ENCODE results near the gene EIPR1.
A peak's percentile ranks its signal among the peaks of the same experiment; 100 is the strongest.

The EIPR1 gene

GRCh38 chr2:3423492-3424170, 46.0 kb upstream of the EIPR1 start:
- H3K36me3 ChIP-seq (ENCODE audit: low read depth): peaks cover 30% of the 10 kb centered on the region
- H3K27ac ChIP-seq (ENCODE audit: poor library complexity, severe bottlenecking): no peak overlapping the region
- H3K9me3 ChIP-seq (ENCODE audit: severe bottlenecking): no peaks in the 10 kb centered on the region
- H3K4me1 ChIP-seq (ENCODE audit: insufficient read depth, poor library complexity, severe bottlenecking): no peaks in the 10 kb centered on the region
- H3K27me3 ChIP-seq (ENCODE audit: insufficient read depth, poor library complexity, severe bottlenecking): no peaks in the 10 kb centered on the region
- no peak for DNase-seq (ENCODE audit: low spot score)
- ATAC-seq (ENCODE audit: low read depth): peak; percentile 61
- H3K4me3 ChIP-seq (ENCODE audit: severe bottlenecking): no peak overlapping the region
- TF ChIP-seq, protein P1, sequence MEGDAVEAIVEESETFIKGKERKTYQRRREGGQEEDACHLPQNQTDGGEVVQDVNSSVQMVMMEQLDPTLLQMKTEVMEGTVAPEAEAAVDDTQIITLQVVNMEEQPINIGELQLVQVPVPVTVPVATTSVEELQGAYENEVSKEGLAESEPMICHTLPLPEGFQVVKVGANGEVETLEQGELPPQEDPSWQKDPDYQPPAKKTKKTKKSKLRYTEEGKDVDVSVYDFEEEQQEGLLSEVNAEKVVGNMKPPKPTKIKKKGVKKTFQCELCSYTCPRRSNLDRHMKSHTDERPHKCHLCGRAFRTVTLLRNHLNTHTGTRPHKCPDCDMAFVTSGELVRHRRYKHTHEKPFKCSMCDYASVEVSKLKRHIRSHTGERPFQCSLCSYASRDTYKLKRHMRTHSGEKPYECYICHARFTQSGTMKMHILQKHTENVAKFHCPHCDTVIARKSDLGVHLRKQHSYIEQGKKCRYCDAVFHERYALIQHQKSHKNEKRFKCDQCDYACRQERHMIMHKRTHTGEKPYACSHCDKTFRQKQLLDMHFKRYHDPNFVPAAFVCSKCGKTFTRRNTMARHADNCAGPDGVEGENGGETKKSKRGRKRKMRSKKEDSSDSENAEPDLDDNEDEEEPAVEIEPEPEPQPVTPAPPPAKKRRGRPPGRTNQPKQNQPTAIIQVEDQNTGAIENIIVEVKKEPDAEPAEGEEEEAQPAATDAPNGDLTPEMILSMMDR (IDR thresholded peaks at IDR 0.05; ENCODE audit: poor library complexity, severe bottlenecking): peak; percentile 96

GRCh38 chr2:3422161-3422779, 44.7 kb upstream of the EIPR1 start:
- no peak for ATAC-seq (ENCODE audit: low read depth)
- Histone ChIP-seq H3K27me3 (ENCODE audit: insufficient read depth, poor library complexity, severe bottlenecking) (no peaks in the 10 kb centered on the region), H3K4me1 (ENCODE audit: insufficient read depth, poor library complexity, severe bottlenecking) (no peaks in the 10 kb centered on the region), H3K36me3 (ENCODE audit: low read depth) (peaks cover 30% of the 10 kb centered on the region), H3K4me3 (ENCODE audit: severe bottlenecking) (no peak overlapping the region), H3K27ac (ENCODE audit: poor library complexity, severe bottlenecking) (no peak overlapping the region), H3K9me3 (ENCODE audit: severe bottlenecking) (no peaks in the 10 kb centered on the region)
- no peak for DNase-seq (ENCODE audit: low spot score)
- TF ChIP-seq, protein P1 (IDR thresholded peaks at IDR 0.05; ENCODE audit: poor library complexity, severe bottlenecking): no peak

DNA sequence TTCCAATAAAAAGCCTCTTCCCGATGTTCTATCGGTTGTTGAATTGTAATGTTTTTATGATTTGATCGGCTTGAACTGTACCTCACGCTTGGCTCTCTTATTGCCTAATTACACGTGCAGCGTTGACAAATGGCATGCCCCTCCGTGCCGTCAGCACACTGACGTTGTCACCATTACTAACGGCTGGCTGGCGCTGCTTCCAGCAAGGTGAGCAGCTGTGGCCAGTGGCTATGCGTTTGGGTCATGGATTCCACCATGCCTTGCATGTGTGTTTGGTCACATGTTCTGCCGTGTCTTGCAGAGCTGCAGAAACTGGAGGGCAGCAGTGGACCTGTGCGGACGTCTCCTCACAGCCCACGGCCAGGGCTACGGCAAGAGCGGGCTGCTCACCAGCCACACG, 44.0 kb upstream of the EIPR1 start:
- TF ChIP-seq, protein P1 (IDR thresholded peaks at IDR 0.05; ENCODE audit: poor library complexity, severe bottlenecking): no peak
- ATAC-seq (ENCODE audit: low read depth) (no peak), DNase-seq (ENCODE audit: low spot score) (no peak)
- H3K27ac ChIP-seq (ENCODE audit: poor library complexity, severe bottlenecking): no peak overlapping the region
- H3K27me3 ChIP-seq (ENCODE audit: insufficient read depth, poor library complexity, severe bottlenecking): no peaks in the 10 kb centered on the region
- H3K36me3 ChIP-seq (ENCODE audit: low read depth): peaks cover 30% of the 10 kb centered on the region
- H3K4me1 ChIP-seq (ENCODE audit: insufficient read depth, poor library complexity, severe bottlenecking): no peaks in the 10 kb centered on the region
- no peak overlapping the region for H3K4me3 ChIP-seq (ENCODE audit: severe bottlenecking)
- H3K9me3 ChIP-seq (ENCODE audit: severe bottlenecking): no peaks in the 10 kb centered on the region

DNA sequence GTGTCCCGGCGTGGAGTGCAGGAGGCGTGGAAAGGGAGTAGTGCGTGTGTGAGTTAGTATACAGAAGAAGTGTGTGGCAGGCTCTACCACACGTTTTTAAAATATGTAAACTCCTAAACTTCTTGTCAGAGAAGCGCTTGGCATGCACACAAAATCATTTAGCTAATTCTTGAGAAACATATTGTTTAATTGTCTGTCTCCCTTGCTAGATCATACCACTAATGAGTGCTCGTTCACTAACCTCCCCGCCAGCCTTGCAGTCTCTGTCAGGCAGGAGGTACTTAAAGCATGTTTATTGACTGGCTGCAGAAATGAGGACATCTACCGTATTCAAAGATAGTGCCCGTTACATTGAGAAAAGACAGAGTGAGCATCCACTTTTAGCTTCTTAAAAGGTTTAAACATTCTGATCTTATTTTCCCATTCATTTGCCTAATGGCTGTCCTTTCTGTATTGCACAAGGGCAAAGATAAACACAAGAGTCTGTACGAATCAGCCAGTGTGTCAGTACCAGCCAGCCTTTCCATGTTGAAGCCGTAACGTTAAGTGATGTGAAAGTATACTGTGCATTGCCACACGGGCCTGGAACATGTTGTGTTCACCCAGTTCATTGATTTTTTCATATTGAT, 43.3 kb upstream of the EIPR1 start:
- H3K4me3 ChIP-seq (ENCODE audit: severe bottlenecking): no peak overlapping the region
- TF ChIP-seq, protein P1 (IDR thresholded peaks at IDR 0.05; ENCODE audit: poor library complexity, severe bottlenecking): no peak
- H3K9me3 ChIP-seq (ENCODE audit: severe bottlenecking): no peaks in the 10 kb centered on the region
- H3K4me1 ChIP-seq (ENCODE audit: insufficient read depth, poor library complexity, severe bottlenecking): no peaks in the 10 kb centered on the region
- ATAC-seq (ENCODE audit: low read depth) (no peak), DNase-seq (ENCODE audit: low spot score) (no peak)
- H3K27me3 ChIP-seq (ENCODE audit: insufficient read depth, poor library complexity, severe bottlenecking): no peaks in the 10 kb centered on the region
- peaks cover 27% of the 10 kb centered on the region for H3K36me3 ChIP-seq (ENCODE audit: low read depth)
- H3K27ac ChIP-seq (ENCODE audit: poor library complexity, severe bottlenecking): no peak overlapping the region

All from RWPE2 (cell line).